Measurements from ENCODE around the gene CDH23.

The CDH23 gene

DNA sequence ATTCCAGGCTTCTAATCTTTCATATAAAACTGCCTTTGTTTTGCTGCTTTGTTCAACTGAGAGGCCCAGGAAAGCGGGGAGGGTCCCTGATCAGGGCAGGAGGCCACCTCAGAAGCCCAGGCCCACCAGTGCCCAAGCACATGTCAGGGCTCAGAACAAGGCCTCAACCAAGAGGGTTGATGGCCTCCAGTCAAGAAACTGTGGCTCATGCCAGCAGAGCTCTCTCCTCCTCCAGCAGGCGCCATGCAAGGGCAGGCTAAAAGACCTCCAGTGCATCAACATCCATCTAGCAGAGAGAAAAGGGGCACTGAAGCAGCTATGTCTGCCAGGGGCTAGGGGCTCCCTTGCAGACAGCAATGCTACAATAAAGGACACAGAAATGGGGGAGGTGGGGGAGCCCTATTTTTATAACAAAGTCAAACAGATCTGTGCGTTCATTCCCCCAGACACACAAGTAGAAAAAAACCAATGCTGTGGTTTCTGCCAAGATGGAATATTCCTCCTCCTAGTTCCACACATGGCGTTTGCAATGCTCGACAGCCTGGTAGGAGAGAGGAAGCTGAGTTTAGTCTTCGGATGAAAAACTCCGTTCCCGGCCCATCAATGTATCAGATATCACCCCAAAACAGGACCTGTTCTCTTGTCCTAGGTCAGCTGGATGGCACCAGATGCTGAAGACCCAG, 420.4 kb downstream of the CDH23 start:
- peaks cover 67 to 74% (median 73%) of the 10 kb centered on the region in 3 donors for H3K36me3 ChIP-seq
- no peak overlapping the region for H3K27ac ChIP-seq
- no peak for DNase-seq
- H3K4me1 ChIP-seq = peaks cover 0 to 5% (median 0%) of the 10 kb centered on the region in 4 donors
- no peaks in the 10 kb centered on the region for H3K9me3 ChIP-seq
- H3K27me3 ChIP-seq = no peaks in the 10 kb centered on the region
- TF ChIP-seq, protein P1, sequence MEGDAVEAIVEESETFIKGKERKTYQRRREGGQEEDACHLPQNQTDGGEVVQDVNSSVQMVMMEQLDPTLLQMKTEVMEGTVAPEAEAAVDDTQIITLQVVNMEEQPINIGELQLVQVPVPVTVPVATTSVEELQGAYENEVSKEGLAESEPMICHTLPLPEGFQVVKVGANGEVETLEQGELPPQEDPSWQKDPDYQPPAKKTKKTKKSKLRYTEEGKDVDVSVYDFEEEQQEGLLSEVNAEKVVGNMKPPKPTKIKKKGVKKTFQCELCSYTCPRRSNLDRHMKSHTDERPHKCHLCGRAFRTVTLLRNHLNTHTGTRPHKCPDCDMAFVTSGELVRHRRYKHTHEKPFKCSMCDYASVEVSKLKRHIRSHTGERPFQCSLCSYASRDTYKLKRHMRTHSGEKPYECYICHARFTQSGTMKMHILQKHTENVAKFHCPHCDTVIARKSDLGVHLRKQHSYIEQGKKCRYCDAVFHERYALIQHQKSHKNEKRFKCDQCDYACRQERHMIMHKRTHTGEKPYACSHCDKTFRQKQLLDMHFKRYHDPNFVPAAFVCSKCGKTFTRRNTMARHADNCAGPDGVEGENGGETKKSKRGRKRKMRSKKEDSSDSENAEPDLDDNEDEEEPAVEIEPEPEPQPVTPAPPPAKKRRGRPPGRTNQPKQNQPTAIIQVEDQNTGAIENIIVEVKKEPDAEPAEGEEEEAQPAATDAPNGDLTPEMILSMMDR (IDR thresholded peaks at IDR 0.05) = no peak
- no peak overlapping the region for H3K4me3 ChIP-seq
- intact Hi-C loops (cut with DNase I; ENCODE audit: low total_unique reads) = no loop called here

DNA sequence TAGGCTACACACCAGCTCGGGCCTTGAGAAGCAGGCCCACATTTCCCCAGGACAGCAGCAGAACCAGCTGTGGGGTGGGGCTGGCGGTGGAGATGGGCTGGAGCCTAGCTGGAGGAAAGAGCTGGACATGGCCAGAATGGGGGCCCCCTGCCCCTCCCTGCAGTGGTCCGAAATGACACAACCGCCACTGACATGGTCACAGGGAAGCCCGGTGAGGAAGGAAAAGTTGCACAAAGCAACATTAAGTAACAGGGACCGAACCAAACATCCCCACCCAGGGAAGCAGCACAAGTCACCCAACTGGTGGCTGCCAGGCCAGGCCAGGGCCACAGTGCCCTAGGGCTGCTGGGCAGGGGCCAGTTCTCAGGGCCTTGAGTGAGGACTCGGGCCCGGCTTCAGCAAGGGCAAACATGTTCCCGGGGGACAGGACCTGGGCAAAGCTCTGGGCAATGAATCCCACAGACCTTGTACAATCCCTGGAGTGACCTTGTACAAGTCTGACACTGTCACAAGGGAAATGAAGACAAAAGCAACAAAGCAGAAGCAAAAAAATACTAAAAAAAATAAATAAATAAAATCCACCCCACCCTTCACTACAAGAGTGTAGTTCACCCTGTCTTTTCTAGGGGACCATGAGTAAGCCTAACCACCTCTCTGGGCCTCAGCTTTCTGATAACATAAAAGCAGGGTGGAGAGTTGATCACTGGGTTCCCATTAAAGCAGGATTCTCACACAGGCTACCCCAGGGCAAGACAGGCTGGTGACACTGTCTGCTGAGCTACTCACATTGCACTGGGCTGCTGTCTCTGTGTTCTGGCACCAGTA, 421.3 kb downstream of the CDH23 start:
- TF ChIP-seq, protein P1 (IDR thresholded peaks at IDR 0.05) = no peak
- Histone ChIP-seq H3K27me3 (no peaks in the 10 kb centered on the region), H3K9me3 (no peaks in the 10 kb centered on the region), H3K4me1 (peaks cover 0 to 5% (median 0%) of the 10 kb centered on the region in 4 donors), H3K27ac (no peak overlapping the region), H3K4me3 (no peak overlapping the region), H3K36me3 (peaks cover 76 to 81% (median 81%) of the 10 kb centered on the region in 3 donors)
- DNase-seq = peak; percentile 71 to 83
- intact Hi-C loops (cut with DNase I; ENCODE audit: low total_unique reads) = no loop called here

DNA sequence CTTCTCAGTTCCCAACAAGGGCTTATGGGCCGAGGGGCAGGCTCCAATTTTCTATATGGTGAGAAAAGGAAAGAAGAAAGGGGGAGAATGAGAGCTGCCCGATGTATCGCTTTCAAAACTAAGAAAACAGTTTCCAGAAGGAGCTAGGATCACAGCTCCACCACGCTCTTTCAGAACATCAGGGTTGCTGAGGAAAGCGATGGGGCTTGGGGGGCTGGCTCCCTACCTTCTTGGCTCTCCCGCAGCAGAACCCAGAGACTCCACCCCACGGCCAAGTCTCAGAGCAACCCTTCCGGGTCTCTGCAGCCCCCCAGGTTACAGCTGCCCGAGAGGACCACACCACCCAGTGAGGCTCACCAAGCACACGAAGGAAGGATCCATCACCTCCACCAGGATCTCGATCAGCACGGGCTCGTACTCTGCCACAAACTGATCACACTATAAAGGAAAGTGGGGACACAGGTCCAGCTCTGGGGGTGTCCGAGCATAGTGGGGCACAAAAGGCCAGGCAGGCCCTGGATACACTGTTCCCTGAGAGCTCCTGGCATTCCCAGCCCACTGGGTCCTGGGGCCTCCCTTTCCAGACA, 422.0 kb downstream of the CDH23 start:
- H3K27ac ChIP-seq = no peak overlapping the region
- intact Hi-C loops (cut with DNase I; ENCODE audit: low total_unique reads) = no loop called here

DNA sequence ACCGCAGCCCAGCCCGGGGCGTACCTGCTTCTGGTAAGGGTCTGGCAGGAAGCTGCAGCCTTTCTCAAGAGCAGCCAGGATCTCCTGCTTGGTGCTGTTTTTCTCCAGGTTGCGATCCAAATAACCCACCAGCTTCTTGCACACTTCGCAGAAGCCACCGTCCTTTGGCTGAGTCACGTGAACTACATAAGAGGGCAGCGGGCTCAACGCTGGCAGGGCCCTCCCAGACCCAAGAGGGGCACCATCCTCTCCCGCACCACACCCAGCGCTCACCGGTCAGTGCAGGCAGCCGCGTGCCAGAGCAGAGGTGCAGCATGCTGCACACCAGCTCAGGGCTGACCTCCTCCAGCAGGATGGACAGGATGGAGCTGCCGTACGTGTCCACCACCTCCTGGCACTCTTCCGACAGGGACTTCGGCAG, 422.7 kb downstream of the CDH23 start:
- Histone ChIP-seq H3K27me3 (no peaks in the 10 kb centered on the region), H3K4me1 (peaks cover 0 to 5% (median 0%) of the 10 kb centered on the region in 4 donors), H3K36me3 (peaks cover 90 to 95% (median 95%) of the 10 kb centered on the region in 3 donors), H3K4me3 (no peak overlapping the region), H3K27ac (no peak overlapping the region), H3K9me3 (no peaks in the 10 kb centered on the region)
- no peak for DNase-seq
- intact Hi-C loops (cut with DNase I; ENCODE audit: low total_unique reads) = no loop called here
- TF ChIP-seq, protein P1 (IDR thresholded peaks at IDR 0.05) = no peak

More for the DNA sequence above, 422.0 kb downstream of the CDH23 start:
- TF ChIP-seq, protein P1 (IDR thresholded peaks at IDR 0.05) = no peak
- H3K4me1 ChIP-seq = peaks cover 0 to 5% (median 0%) of the 10 kb centered on the region in 4 donors
- no peak for DNase-seq
- peaks cover 83 to 88% (median 88%) of the 10 kb centered on the region in 3 donors for H3K36me3 ChIP-seq
- H3K9me3 ChIP-seq = no peaks in the 10 kb centered on the region
- no peak overlapping the region for H3K4me3 ChIP-seq
- H3K27me3 ChIP-seq = no peaks in the 10 kb centered on the region

DNA sequence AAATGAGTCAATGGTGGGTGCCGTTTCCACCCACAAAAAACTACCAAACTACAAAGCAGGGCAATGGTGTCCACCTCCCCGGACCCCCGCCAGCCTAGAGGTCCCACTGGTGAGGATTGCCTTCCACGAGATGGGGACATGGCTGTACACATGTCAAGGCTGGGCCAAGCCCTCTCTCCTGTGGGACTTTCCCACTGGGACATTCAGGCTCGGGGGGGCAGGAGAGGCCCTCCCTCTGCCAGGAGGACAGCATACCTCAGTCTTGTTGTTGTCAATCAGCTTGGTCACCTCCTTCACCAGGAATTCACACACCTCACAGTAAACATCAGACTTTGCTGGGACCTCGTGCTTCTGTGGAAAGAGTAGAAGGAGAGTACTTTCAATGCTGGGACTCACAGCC, 423.3 kb downstream of the CDH23 start:
- Histone ChIP-seq H3K4me1 (peaks cover 0 to 5% (median 0%) of the 10 kb centered on the region in 4 donors), H3K36me3 (peaks cover 95 to 98% (median 97%) of the 10 kb centered on the region in 3 donors), H3K9me3 (no peaks in the 10 kb centered on the region), H3K27ac (no peak overlapping the region), H3K4me3 (no peak overlapping the region), H3K27me3 (no peaks in the 10 kb centered on the region)
- TF ChIP-seq, protein P1 (IDR thresholded peaks at IDR 0.05) = no peak
- DNase-seq = no peak
- intact Hi-C loops (cut with DNase I; ENCODE audit: low total_unique reads) = no loop called here
